Activated CD8-positive, alpha-beta memory T cell treated with anti-CD3 and anti-CD28 coated beads, Interleukin-2, amount 50 U/mL, for 48 hours (primary cell): ENCODE data around the gene CARD9.
"Not testable (repeated sequence)": the region's sequence is repeated elsewhere in the genome, so short reads cannot be mapped to it uniquely, and the experiment has no call there.

ENCODE experiments used
- DNase-seq: peaks from one replicate; pipeline ENCODE4 v3.0.0-alpha.2; 2020

The CARD9 gene

GRCh38 chr9:136361754-136362449, 11.6 kb downstream of the CARD9 start:
- DNase-seq, result no peak

DNA sequence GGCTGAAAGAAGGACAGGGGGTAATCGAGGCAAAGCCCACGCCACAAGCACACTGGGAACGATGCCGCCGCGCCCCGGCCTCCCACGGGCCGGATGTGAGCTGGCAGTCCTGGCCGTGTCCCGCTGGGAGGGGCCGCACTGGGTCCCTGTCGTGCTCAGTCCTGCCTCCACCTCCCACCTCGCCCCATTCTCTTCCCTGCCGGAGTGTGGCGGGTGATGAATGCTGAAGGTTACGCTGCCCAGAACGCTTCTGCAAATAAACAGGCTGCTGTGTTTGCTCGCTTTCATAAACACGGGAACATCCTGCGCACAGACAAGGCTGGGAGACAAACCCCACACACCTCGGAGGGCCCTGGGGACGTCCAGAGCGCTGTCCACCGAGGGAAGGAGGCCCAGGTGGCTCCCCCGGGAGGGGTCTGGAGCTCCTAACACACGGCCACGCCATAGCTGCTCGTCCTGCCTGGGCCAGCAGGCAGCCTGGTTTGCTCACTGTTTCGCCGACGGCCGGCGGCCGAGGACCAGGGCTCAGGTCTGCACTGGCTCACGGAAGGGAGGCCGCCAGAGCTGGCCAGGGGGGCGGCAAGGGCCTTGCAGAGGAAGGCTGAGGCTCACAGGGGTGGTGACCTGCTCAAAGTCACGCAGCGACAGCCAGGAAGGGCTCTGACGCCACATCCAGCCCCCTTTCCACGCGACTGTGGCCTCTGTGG, 12.3 kb downstream of the CARD9 start:
- DNase-seq, result no peak

- DNase-seq, result no peak
These were observed 13.4 kb downstream of the CARD9 start for GRCh38 chr9:136359774-136360718.

DNA sequence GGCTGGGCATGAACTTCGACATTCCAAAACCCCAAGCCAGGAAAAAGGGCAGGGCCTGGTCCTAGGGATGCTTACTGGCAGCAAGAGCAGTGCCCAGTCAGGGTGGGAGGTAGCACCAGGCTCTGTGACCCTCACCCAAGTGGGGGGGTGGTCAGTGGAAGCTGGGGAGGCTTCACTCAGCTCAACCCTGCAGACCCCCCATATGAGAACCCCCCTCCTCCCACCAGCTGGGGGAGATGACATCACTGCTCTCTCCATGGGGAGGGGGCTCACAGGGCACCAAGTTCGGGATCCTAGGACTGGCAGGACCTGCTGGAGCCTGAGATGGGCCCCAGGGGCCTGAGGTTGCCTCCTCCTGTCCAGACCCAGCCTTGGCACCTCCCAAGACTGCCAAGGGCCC, 14.6 kb downstream of the CARD9 start:
- DNase-seq, result no peak

DNA sequence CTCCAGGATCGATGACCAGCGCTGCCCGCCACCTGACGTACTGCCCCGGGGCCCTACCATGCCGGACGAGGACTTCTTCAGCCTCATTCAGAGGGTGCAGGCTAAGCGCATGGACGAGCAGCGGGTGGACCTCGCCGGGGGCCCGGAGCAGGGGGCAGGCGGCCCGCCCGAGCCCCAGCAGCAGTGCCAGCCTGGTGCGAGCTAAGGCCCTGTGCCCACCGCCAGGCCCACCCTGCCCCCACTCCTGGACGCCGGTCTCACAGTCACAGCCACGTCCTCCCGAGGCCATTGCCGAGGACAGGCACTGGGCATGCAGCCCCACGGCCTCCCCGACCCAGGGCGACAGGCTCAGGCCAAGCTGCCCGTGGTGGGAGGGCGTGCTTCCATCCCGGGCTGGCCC, 15.5 kb downstream of the CARD9 start:
- no peak for DNase-seq

DNA sequence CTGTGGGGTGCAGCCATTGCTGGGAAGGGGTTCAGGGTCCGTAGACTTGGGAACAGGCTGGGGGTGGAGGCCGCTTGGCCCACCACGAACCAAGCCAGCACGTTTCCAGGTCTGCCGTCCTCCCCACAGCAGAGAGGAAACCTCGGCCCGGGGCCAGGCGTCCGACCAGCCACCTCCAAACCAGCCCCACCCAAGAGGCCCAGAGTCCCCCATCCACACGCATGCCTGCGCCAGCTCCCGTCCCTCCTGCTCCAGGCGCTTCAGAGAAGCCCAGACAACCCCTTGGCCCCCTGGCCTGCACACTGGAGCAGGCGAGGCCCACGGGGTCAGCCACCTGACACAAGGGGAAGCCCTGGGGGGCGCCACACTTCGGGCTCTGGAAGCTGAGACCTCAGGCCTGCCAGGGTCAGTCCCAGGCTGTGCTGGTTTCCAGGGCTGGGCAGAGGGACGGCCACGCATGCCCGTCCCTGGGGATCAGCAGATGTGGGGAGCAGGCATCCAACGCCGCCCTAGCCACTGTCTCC, 16.2 kb downstream of the CARD9 start:
- DNase-seq, result no peak

DNA sequence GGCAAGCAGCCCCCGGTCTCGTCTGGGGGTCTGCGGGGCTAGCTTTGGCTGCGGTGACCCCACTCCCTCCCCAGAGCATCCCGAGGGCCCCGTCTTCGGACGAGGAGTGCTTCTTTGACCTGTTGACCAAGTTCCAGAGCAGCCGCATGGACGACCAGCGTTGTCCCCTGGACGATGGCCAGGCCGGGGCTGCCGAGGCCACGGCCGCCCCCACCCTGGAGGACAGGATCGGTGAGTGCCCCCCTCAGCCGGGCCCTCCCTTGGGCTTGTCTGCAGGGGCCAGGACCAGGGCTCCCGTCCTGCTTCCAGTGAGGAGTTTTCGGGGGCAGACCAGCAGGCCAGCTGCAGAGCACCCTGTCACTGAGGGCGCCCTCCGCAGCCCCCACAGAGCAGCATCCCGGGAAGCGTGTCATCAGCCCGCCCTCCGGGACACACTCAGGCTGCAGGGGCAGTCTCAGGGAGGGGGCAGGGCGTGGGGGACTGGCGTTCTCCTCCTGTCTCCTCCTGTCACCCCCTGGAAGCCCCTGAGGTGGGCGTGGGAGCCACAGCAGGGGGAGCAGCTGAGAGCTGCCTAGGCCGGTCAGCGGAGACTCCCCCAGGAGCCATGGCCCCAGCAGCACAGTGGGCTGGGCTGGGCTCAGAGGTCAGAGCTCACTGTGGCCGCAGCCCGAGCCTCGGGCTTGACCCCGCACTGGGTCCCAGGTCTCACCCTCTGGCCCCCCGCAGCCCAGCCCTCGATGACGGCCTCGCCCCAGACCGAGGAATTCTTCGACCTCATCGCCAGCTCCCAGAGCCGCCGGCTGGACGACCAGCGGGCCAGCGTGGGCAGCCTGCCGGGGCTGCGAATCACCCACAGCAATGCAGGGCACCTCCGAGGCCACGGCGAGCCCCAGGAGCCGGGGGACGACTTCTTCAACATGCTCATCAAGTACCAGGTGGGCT, 17.6 kb downstream of the CARD9 start:
- DNase-seq, result no peak

DNA sequence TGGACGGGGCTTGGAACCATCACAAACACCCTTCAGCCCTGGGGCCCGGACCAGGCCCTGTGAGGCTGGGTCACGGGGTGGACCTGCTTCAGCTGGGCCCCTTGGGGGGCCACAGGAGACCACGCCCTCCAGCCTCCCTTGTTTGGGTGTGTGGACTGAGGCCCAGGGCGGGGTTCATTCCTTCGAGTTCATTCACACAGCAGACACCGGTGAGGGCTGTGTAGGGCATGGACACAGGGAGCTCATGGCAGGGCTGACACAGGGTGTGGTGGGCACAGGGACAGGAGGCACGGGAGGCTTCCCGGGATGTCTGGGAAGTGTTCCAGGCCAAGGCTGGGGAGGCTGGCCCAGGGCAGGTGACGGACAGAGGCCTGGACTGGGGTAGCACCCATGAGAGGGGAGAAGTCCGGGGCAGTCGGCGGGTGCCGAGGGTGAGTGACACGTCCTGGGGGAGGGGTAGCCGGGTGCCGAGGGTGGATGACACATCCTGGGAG, 18.8 kb downstream of the CARD9 start:
- no peak for DNase-seq

DNA sequence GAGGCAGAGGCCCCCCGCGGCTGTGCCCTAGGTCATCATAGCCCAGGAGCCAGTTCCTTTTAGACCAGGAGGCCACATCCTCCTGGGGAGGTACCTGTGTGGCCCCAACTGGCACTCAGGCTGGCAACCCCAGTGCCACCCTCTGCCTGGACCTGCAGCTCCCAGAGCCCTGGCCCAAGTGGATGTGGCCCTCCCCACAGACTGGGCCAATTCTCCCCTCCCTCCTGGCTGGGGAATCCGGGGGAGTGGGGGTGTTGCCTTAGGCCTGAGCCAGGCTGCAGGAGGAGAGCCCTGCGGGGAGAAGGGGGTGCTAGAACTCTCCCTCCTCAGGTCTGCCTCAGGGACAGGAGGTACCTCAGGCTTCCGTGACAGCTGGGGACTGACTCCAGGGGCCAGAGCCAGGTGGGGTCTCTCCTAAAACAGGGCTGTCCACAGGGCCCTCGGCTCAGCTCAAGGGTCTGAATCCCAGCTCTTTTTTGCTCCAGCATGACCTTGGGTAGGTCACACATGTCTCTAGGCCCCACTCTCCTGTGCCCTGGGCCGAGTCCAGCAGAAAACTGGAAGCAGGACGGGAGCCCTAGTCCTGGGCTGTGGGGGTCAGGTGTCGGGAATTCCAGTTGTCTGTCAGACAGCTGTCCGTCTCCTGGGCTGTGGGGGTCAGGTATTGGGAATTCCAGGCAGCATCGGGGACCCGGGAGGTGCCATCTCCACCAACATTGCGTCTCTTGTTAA, 19.5 kb downstream of the CARD9 start:
- no peak for DNase-seq

- DNase-seq, result no peak
These were observed 20.4 kb downstream of the CARD9 start for GRCh38 chr9:136353088-136353487.

DNA sequence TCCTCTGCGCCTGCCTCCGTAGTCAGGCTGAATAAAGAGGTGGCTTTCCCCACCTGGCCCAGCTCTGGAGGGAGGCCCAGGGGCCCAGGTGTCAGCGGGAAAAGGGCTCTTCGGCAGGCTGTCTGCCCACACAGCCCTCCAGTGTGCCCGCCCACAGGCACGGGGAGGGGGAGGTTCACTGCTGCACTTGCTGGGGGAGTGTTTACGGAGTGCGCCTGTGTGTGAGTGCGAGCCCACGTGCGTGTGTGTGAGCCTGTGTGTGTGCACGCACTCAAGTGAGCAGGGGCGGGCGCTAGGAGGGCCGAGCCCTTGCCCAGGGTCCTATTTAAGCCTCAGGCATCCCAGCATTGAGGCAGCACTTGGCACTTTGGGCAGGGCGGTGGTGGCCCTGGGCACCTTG, 20.8 kb downstream of the CARD9 start:
- DNase-seq, result no peak

DNA sequence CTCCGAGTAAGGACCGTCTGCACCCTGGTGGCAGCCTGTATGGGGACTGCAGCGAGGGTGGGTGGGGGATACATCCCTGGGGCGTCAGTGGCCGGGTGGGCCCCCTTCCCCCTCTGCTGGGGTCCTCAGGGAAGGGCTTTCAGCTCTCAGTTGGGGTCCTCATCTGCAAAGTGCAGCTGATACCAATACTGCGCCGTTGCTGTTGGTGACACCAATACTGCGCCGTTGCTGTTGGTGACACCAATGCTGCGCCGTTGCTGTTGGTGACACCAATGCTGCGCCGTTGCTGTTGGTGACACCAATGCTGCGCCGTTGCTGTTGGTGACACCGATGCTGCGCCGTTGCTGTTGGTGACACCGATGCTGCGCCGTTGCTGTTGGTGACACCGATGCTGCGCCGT, 21.6 kb downstream of the CARD9 start:
- not testable (repeated sequence) for DNase-seq

- no peak for DNase-seq
These were observed 22.1 kb downstream of the CARD9 start for GRCh38 chr9:136351252-136351800.

GRCh38 chr9:136349546-136349945, 23.9 kb downstream of the CARD9 start:
- DNase-seq, result no peak

DNA sequence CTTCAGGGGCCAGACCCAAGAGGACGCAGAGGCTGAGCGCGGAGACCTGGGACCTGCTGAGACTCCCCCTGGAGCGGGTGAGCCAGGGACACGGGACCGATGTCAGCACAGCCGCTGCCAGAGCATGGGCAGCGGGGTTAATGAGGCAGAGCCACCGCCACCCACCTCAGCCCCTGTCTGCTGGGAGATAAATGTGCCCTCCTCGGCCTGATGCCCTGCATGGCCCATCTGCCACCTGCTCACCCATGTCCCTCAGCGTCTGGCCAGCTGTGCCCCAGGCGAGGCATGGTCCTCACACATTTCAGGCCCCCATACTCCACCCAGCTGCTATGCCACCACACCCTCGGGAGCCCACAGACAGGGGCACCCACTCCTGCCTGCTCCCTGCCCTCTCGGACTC, 24.8 kb downstream of the CARD9 start:
- no peak for DNase-seq

DNA sequence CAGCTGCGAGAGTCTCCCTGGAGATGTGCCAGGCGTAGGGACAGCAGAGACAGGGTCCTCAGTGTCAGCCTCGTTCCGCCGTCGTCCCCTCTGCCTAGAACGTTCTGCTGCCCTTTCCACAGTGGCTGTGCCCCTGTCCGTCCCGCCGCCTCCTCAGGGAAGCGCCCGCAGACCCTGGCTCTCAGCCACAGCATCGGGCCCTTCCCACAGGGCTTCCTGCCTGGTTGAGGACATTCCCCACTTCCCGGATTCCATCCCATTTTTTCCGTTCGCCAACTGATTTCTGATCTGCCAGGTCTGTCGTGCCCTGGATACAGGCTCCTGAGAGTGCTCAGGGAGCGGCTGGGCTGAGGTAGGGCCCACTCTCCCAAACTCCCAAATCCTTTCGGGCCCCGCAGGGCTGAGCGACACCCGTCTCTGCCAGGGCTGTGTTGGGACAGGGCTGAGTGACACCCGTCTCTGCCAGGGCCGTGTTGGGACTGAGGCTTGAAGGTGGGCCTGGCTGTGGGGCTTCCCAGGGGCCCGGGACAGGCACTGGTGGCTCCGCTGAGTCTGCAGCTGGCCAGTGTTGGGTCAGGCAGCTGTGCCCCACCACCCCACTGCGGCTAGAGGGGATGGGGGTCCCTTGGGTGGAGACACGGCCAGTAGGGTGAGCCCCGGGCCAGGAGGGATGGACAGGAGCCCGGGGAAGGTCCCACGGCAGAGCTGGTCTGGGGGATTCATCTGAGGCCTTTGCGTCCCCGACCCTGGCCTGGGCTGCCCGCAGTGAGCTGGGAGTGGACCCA, 25.8 kb downstream of the CARD9 start:
- no peak for DNase-seq

- no peak for DNase-seq
These were observed 26.5 kb downstream of the CARD9 start for GRCh38 chr9:136346927-136347465.

DNA sequence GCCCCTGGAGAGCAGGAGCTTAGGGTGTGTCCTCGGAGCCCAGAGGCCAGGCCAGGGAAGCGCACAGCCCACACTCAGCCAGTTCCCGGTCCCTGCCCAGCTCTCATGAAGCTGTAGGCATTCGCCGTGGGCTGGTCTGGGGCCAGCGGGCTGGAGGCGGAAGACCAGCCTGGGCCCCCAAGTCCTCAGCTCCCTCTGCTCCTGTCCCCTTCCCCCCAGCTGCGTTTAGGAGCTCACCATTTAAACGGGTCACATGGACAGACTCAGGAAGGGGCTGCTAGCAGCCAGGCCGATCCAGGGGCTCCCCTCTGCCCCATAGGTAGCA, 27.4 kb downstream of the CARD9 start:
- DNase-seq, result no peak

- no peak for DNase-seq
These were observed 27.9 kb downstream of the CARD9 start for GRCh38 chr9:136345281-136346156.
